GM23338 (cell line): ENCODE results near the gene AGBL4. TPM values are rescaled to one million over a fixed set of nuclear protein-coding genes. Genes with fewer than 3 reads are reported as not detected.
"Not testable (repeated sequence)": the region's sequence is repeated elsewhere in the genome, so short reads cannot be mapped to it uniquely, and the experiment has no call there.

Source experiments
- ATAC-seq: fragments of 200-7000 bp; cut with Tn5 transposase; 3 replicates; pipeline ENCODE4 v1.9.1; 2020
- DNase-seq: peaks from one replicate; pipeline ENCODE4 v3.0.0-alpha.2; 2015; ENCODE audit warnings: low spot score
- H2AFZ ChIP-seq: fragments of 200-600 bp; sonication (generic); 2 replicates; pipeline ENCODE4 v1.8.0; 2016; ENCODE audit warnings: antibody characterized with exemption, mild to moderate bottlenecking, moderate library complexity
- H3F3A ChIP-seq: fragments of 200-600 bp; sonication (generic); replicated peaks from 2 replicates; pipeline ENCODE4 v1.8.0; 2017; ENCODE audit warnings: antibody characterized with exemption, mixed run types, low read depth
- H3K27ac ChIP-seq: fragments of 200-600 bp; sonication (generic); 2 replicates; pipeline ENCODE4 v1.6.1; 2016; ENCODE audit warnings: low read depth
- H3K27me3 ChIP-seq: fragments of 200-600 bp; sonication (generic); 2 replicates; pipeline ENCODE4 v1.8.0; 2016; ENCODE audit warnings: mild to moderate bottlenecking, mixed run types, moderate library complexity; ENCODE audit not compliant: insufficient read depth
- H3K36me3 ChIP-seq: fragments of 200-600 bp; sonication (generic); 2 replicates; pipeline ENCODE4 v1.8.0; 2016; ENCODE audit warnings: mild to moderate bottlenecking; ENCODE audit not compliant: insufficient read depth
- H3K4me1 ChIP-seq: fragments of 200-600 bp; sonication (generic); 2 replicates; pipeline ENCODE4 v1.8.0; 2016; ENCODE audit warnings: mild to moderate bottlenecking, moderate library complexity; ENCODE audit not compliant: insufficient read depth
- H3K4me2 ChIP-seq: fragments of 200-600 bp; sonication (generic); 2 replicates; pipeline ENCODE4 v1.7.1; 2017; ENCODE audit warnings: mixed run types
- H3K4me3 ChIP-seq: fragments of 200-600 bp; sonication (generic); 2 replicates; pipeline ENCODE4 v1.6.1; 2016; ENCODE audit warnings: mixed run types
- H3K79me2 ChIP-seq: fragments of 200-600 bp; sonication (generic); replicated peaks from 2 replicates; pipeline ENCODE4 v1.8.0; 2017; ENCODE audit warnings: mild to moderate bottlenecking; ENCODE audit not compliant: insufficient read depth
- H3K9me2 ChIP-seq: fragments of 200-600 bp; sonication (generic); 2 replicates; pipeline ENCODE4 v1.8.0; 2017; ENCODE audit not compliant: insufficient read depth
- H4K20me1 ChIP-seq: fragments of 200-600 bp; sonication (generic); replicated peaks from 2 replicates; pipeline ENCODE4 v1.8.0; 2017; ENCODE audit warnings: mild to moderate bottlenecking; ENCODE audit not compliant: insufficient read depth
- H3K27ac Mint-ChIP-seq: 2 replicates; pipeline ENCODE4 v1.8.0; 2020; ENCODE audit warnings: inconsistent platforms, mild to moderate bottlenecking, moderate library complexity, mixed read lengths
- H3K27me3 Mint-ChIP-seq: 3 replicates; pipeline ENCODE4 v1.8.0; 2022; ENCODE audit warnings: low read depth, mild to moderate bottlenecking, moderate library complexity, mixed read lengths, inconsistent platforms; ENCODE audit not compliant: insufficient read depth, poor library complexity
- H3K36me3 Mint-ChIP-seq: 3 replicates; pipeline ENCODE4 v1.8.0; 2021; ENCODE audit warnings: low read depth, mild to moderate bottlenecking, inconsistent platforms, moderate library complexity, mixed read lengths
- H3K4me1 Mint-ChIP-seq: 3 replicates; pipeline ENCODE4 v1.8.0; 2020; ENCODE audit warnings: mild to moderate bottlenecking, inconsistent platforms, mixed read lengths
- H3K4me3 Mint-ChIP-seq: 3 replicates; pipeline ENCODE4 v1.8.0; 2021; ENCODE audit warnings: moderate library complexity, mild to moderate bottlenecking, inconsistent platforms, mixed read lengths
- H3K9me3 Mint-ChIP-seq: 3 replicates; pipeline ENCODE4 v1.8.0; 2020; ENCODE audit warnings: moderate library complexity, mild to moderate bottlenecking, inconsistent platforms, mixed read lengths
- EZH2 ChIP-seq: fragments of 200-600 bp; sonication (generic); IDR thresholded peaks from one replicate; pipeline ENCODE4 v1.8.0; 2017; ENCODE audit warnings: antibody characterized with exemption, mild to moderate bottlenecking, low read depth; ENCODE audit not compliant: unreplicated experiment
- POLR2AphosphoS5 ChIP-seq: IDR thresholded peaks from 2 replicates; pipeline ENCODE4 v1.6.1; 2016; ENCODE audit warnings: antibody characterized with exemption, low read depth
- ZNF114 ChIP-seq: fragments of 250-450 bp; sonication (Bioruptor Pico); IDR thresholded peaks from 2 replicates; pipeline ENCODE4 v1.5.0; 2020; ENCODE audit warnings: mild to moderate bottlenecking, moderate library complexity
- ZNF331 ChIP-seq: fragments of 250-450 bp; sonication (Bioruptor Pico); IDR thresholded peaks from 2 replicates; pipeline ENCODE4 v1.5.0; 2020; ENCODE audit warnings: low read depth, mild to moderate bottlenecking, moderate library complexity
- polyA plus RNA-seq: library from polyadenylated mRNA; unstranded; fragments of >200 nt; fragmentation: Nextera tagmentation; extraction: Ambion mirVana; gene quantifications from 2 replicates; pipeline ENCODE4 v1.2.1, GENCODE V29; 2016
- total RNA-seq: library from RNA; depleted of rRNA; stranded (reverse); fragments of >200 nt; shearing (Covaris generic); gene quantifications from 2 replicates; pipeline ENCODE4 v1.2.3, GENCODE V29; 2014
- TF ChIP-seq, protein P1 (sequence below): fragments of 250-450 bp; sonication (Bioruptor Pico); IDR thresholded peaks from 2 replicates; pipeline ENCODE4 v1.5.0; 2020; ENCODE audit warnings: mild to moderate bottlenecking, moderate library complexity
- TF ChIP-seq, protein P2 (sequence below): IDR thresholded peaks from 2 replicates; pipeline ENCODE4 v1.6.1; 2016; ENCODE audit warnings: antibody characterized with exemption

AGBL4 gene
- total and polyA plus RNA-seq, 2 experiments from 2014 or later = 0.91 to 1.5 TPM

GRCh38 chr1:49306507-49307070 lies 717.2 kb downstream of the AGBL4 start (continued):
- TF ChIP-seq, protein P1, sequence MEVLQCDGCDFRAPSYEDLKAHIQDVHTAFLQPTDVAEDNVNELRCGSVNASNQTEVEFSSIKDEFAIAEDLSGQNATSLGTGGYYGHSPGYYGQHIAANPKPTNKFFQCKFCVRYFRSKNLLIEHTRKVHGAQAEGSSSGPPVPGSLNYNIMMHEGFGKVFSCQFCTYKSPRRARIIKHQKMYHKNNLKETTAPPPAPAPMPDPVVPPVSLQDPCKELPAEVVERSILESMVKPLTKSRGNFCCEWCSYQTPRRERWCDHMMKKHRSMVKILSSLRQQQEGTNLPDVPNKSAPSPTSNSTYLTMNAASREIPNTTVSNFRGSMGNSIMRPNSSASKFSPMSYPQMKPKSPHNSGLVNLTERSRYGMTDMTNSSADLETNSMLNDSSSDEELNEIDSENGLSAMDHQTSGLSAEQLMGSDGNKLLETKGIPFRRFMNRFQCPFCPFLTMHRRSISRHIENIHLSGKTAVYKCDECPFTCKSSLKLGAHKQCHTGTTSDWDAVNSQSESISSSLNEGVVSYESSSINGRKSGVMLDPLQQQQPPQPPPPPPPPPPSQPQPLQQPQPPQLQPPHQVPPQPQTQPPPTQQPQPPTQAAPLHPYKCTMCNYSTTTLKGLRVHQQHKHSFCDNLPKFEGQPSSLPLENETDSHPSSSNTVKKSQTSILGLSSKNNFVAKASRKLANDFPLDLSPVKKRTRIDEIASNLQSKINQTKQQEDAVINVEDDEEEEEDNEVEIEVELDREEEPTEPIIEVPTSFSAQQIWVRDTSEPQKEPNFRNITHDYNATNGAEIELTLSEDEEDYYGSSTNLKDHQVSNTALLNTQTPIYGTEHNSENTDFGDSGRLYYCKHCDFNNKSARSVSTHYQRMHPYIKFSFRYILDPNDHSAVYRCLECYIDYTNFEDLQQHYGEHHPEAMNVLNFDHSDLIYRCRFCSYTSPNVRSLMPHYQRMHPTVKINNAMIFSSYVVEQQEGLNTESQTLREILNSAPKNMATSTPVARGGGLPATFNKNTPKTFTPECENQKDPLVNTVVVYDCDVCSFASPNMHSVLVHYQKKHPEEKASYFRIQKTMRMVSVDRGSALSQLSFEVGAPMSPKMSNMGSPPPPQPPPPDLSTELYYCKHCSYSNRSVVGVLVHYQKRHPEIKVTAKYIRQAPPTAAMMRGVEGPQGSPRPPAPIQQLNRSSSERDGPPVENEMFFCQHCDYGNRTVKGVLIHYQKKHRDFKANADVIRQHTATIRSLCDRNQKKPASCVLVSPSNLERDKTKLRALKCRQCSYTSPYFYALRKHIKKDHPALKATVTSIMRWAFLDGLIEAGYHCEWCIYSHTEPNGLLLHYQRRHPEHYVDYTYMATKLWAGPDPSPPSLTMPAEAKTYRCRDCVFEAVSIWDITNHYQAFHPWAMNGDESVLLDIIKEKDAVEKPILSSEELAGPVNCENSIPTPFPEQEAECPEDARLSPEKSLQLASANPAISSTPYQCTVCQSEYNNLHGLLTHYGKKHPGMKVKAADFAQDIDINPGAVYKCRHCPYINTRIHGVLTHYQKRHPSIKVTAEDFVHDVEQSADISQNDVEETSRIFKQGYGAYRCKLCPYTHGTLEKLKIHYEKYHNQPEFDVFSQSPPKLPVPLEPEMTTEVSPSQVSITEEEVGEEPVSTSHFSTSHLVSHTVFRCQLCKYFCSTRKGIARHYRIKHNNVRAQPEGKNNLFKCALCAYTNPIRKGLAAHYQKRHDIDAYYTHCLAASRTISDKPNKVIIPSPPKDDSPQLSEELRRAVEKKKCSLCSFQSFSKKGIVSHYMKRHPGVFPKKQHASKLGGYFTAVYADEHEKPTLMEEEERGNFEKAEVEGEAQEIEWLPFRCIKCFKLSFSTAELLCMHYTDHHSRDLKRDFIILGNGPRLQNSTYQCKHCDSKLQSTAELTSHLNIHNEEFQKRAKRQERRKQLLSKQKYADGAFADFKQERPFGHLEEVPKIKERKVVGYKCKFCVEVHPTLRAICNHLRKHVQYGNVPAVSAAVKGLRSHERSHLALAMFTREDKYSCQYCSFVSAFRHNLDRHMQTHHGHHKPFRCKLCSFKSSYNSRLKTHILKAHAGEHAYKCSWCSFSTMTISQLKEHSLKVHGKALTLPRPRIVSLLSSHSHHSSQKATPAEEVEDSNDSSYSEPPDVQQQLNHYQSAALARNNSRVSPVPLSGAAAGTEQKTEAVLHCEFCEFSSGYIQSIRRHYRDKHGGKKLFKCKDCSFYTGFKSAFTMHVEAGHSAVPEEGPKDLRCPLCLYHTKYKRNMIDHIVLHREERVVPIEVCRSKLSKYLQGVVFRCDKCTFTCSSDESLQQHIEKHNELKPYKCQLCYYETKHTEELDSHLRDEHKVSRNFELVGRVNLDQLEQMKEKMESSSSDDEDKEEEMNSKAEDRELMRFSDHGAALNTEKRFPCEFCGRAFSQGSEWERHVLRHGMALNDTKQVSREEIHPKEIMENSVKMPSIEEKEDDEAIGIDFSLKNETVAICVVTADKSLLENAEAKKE (CRISPR knock-in tag) = no peak
- TF ChIP-seq ZNF331 (CRISPR knock-in tag) (no peak), POLR2AphosphoS5 (no peak), ZNF114 (CRISPR knock-in tag) (no peak), EZH2 (no peak)
- TF ChIP-seq, protein P2, sequence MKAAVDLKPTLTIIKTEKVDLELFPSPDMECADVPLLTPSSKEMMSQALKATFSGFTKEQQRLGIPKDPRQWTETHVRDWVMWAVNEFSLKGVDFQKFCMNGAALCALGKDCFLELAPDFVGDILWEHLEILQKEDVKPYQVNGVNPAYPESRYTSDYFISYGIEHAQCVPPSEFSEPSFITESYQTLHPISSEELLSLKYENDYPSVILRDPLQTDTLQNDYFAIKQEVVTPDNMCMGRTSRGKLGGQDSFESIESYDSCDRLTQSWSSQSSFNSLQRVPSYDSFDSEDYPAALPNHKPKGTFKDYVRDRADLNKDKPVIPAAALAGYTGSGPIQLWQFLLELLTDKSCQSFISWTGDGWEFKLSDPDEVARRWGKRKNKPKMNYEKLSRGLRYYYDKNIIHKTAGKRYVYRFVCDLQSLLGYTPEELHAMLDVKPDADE = no peak

GRCh38 chr1:49302400-49302799 lies 721.4 kb downstream of the AGBL4 start:
- H3K9me3 Mint-ChIP-seq = peaks cover 86% of the 10 kb centered on the region
- H4K20me1 ChIP-seq, H3K4me1 Mint-ChIP-seq: not testable (repeated sequence)

More at GRCh38 chr1:49302400-49302799, 721.4 kb downstream of the AGBL4 start:
- H3K4me3 ChIP-seq, H3F3A ChIP-seq, H3K36me3 ChIP-seq, H3K27me3 ChIP-seq, H3K27ac ChIP-seq, H3K4me2 ChIP-seq, H3K4me3 Mint-ChIP-seq, DNase-seq, H2AFZ ChIP-seq, H3K27ac Mint-ChIP-seq, H3K9me2 ChIP-seq, H3K79me2 ChIP-seq, H3K27me3 Mint-ChIP-seq, ATAC-seq, H3K4me1 ChIP-seq: not testable (repeated sequence)
- H3K36me3 Mint-ChIP-seq = peaks cover 16% of the 10 kb centered on the region
